ENCODE data around the gene NXPH4.

The NXPH4 gene

GRCh38 chr12:57175428-57176138 lies 41.0 kb upstream of the NXPH4 start:
- Histone ChIP-seq H3K27ac (ENCODE audit: low read depth in 2 of 2, low read length in 2 of 2) (no peak overlapping the region), H3K27me3 (ENCODE audit: control insufficient read depth in 2 of 2, insufficient read depth in 2 of 2, low read length in 2 of 2) (no peaks in the 10 kb centered on the region), H3K4me1 (ENCODE audit: control insufficient read depth in 2 of 2, insufficient read depth in 2 of 2, low read length in 2 of 2) (peaks cover 0 to 5% of the 10 kb centered on the region in 2 donors), H3K36me3 (ENCODE audit: control insufficient read depth in 2 of 2, insufficient read depth in 2 of 2, low read length in 2 of 2) (peaks cover 57 to 58% of the 10 kb centered on the region in 2 donors), H3K4me3 (ENCODE audit: low read length in 2 of 2) (no peak overlapping the region), H3K9me3 (ENCODE audit: control insufficient read depth in 2 of 2, low read length in 2 of 2) (no peaks in the 10 kb centered on the region), H3K9ac (ENCODE audit: low read depth in 1 of 2, low read length in 2 of 2) (no peak overlapping the region)

DNA sequence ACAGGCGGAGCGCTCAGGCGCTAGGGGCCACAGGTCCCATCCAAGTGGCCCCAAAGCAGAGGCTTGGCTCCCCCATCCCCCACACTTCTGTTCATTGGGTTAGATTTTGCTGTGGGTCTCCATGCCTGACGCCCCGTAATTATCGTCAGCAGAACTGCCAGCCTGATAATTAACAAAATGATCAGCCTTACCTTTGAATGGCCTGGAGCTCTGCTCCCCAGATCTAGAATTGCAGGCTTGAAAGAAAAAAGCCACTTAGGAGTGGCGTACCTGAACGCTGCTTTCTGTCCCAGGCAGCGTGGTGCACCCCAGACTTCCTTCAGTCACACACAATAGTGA lies 40.5 kb upstream of the NXPH4 start:
- H3K9ac ChIP-seq (ENCODE audit: low read depth in 1 of 2, low read length in 2 of 2) = no peak overlapping the region
- H3K9me3 ChIP-seq (ENCODE audit: control insufficient read depth in 2 of 2, low read length in 2 of 2) = no peaks in the 10 kb centered on the region
- H3K4me1 ChIP-seq (ENCODE audit: control insufficient read depth in 2 of 2, insufficient read depth in 2 of 2, low read length in 2 of 2) = peaks cover 0 to 5% of the 10 kb centered on the region in 2 donors
- H3K27ac ChIP-seq (ENCODE audit: low read depth in 2 of 2, low read length in 2 of 2) = no peak overlapping the region
- H3K4me3 ChIP-seq (ENCODE audit: low read length in 2 of 2) = no peak overlapping the region
- H3K27me3 ChIP-seq (ENCODE audit: control insufficient read depth in 2 of 2, insufficient read depth in 2 of 2, low read length in 2 of 2) = no peaks in the 10 kb centered on the region
- H3K36me3 ChIP-seq (ENCODE audit: control insufficient read depth in 2 of 2, insufficient read depth in 2 of 2, low read length in 2 of 2) = peaks cover 58 to 63% of the 10 kb centered on the region in 2 donors

DNA sequence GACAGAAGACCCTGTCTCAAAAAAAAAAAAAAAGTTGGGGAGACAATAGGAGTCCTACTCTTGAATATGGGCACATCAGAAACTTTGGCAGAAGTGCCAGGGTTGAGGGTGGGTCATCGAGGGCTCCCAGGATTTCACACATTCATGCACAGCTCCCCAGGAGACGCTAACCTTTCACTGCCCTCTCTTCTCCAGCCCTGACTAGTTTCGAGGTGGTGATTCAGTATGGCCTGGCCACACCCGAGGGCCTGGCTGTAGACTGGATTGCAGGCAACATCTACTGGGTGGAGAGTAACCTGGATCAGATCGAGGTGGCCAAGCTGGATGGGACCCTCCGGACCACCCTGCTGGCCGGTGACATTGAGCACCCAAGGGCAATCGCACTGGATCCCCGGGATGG lies 39.7 kb upstream of the NXPH4 start:
- Histone ChIP-seq H3K27ac (ENCODE audit: low read depth in 2 of 2, low read length in 2 of 2) (no peak overlapping the region), H3K27me3 (ENCODE audit: control insufficient read depth in 2 of 2, insufficient read depth in 2 of 2, low read length in 2 of 2) (no peaks in the 10 kb centered on the region), H3K4me1 (ENCODE audit: control insufficient read depth in 2 of 2, insufficient read depth in 2 of 2, low read length in 2 of 2) (peaks cover 0 to 5% of the 10 kb centered on the region in 2 donors), H3K36me3 (ENCODE audit: control insufficient read depth in 2 of 2, insufficient read depth in 2 of 2, low read length in 2 of 2) (peaks cover 64 to 69% of the 10 kb centered on the region in 2 donors), H3K4me3 (ENCODE audit: low read length in 2 of 2) (no peak overlapping the region), H3K9ac (ENCODE audit: low read depth in 1 of 2, low read length in 2 of 2) (no peak overlapping the region), H3K9me3 (ENCODE audit: control insufficient read depth in 2 of 2, low read length in 2 of 2) (no peaks in the 10 kb centered on the region)

GRCh38 chr12:57177354-57177753 lies 39.2 kb upstream of the NXPH4 start:
- Histone ChIP-seq H3K36me3 (ENCODE audit: control insufficient read depth in 2 of 2, insufficient read depth in 2 of 2, low read length in 2 of 2) (peaks cover 66 to 71% of the 10 kb centered on the region in 2 donors), H3K4me1 (ENCODE audit: control insufficient read depth in 2 of 2, insufficient read depth in 2 of 2, low read length in 2 of 2) (peaks cover 0 to 5% of the 10 kb centered on the region in 2 donors)

GRCh38 chr12:57178213-57178612 lies 38.4 kb upstream of the NXPH4 start:
- Histone ChIP-seq H3K4me3 (ENCODE audit: low read length in 2 of 2) (no peak overlapping the region), H3K4me1 (ENCODE audit: control insufficient read depth in 2 of 2, insufficient read depth in 2 of 2, low read length in 2 of 2) (peaks cover 0 to 5% of the 10 kb centered on the region in 2 donors), H3K36me3 (ENCODE audit: control insufficient read depth in 2 of 2, insufficient read depth in 2 of 2, low read length in 2 of 2) (peaks cover 63 to 65% of the 10 kb centered on the region in 2 donors), H3K9ac (ENCODE audit: low read depth in 1 of 2, low read length in 2 of 2) (no peak overlapping the region), H3K9me3 (ENCODE audit: control insufficient read depth in 2 of 2, low read length in 2 of 2) (no peaks in the 10 kb centered on the region), H3K27me3 (ENCODE audit: control insufficient read depth in 2 of 2, insufficient read depth in 2 of 2, low read length in 2 of 2) (no peaks in the 10 kb centered on the region), H3K27ac (ENCODE audit: low read depth in 2 of 2, low read length in 2 of 2) (no peak overlapping the region)

More at GRCh38 chr12:57177354-57177753, 39.2 kb upstream of the NXPH4 start:
- H3K9me3 ChIP-seq (ENCODE audit: control insufficient read depth in 2 of 2, low read length in 2 of 2) = no peaks in the 10 kb centered on the region
- no peak overlapping the region for H3K9ac ChIP-seq (ENCODE audit: low read depth in 1 of 2, low read length in 2 of 2)
- H3K27ac ChIP-seq (ENCODE audit: low read depth in 2 of 2, low read length in 2 of 2) = no peak overlapping the region
- H3K4me3 ChIP-seq (ENCODE audit: low read length in 2 of 2) = no peak overlapping the region
- no peaks in the 10 kb centered on the region for H3K27me3 ChIP-seq (ENCODE audit: control insufficient read depth in 2 of 2, insufficient read depth in 2 of 2, low read length in 2 of 2)

GRCh38 chr12:57179331-57180086 lies 37.1 kb upstream of the NXPH4 start:
- no peaks in the 10 kb centered on the region for H3K9me3 ChIP-seq (ENCODE audit: control insufficient read depth in 2 of 2, low read length in 2 of 2)
- no peak overlapping the region for H3K27ac ChIP-seq (ENCODE audit: low read depth in 2 of 2, low read length in 2 of 2)
- H3K36me3 ChIP-seq (ENCODE audit: control insufficient read depth in 2 of 2, insufficient read depth in 2 of 2, low read length in 2 of 2) = peaks cover 62 to 67% of the 10 kb centered on the region in 2 donors
- no peaks in the 10 kb centered on the region for H3K27me3 ChIP-seq (ENCODE audit: control insufficient read depth in 2 of 2, insufficient read depth in 2 of 2, low read length in 2 of 2)
- peaks cover 0 to 5% of the 10 kb centered on the region in 2 donors for H3K4me1 ChIP-seq (ENCODE audit: control insufficient read depth in 2 of 2, insufficient read depth in 2 of 2, low read length in 2 of 2)
- H3K4me3 ChIP-seq (ENCODE audit: low read length in 2 of 2) = no peak overlapping the region
- no peak overlapping the region for H3K9ac ChIP-seq (ENCODE audit: low read depth in 1 of 2, low read length in 2 of 2)

- H3K9ac ChIP-seq (ENCODE audit: low read depth in 1 of 2, low read length in 2 of 2) = no peak overlapping the region
- H3K27me3 ChIP-seq (ENCODE audit: control insufficient read depth in 2 of 2, insufficient read depth in 2 of 2, low read length in 2 of 2) = no peaks in the 10 kb centered on the region
- H3K9me3 ChIP-seq (ENCODE audit: control insufficient read depth in 2 of 2, low read length in 2 of 2) = no peaks in the 10 kb centered on the region
- no peak overlapping the region for H3K4me3 ChIP-seq (ENCODE audit: low read length in 2 of 2)
- H3K4me1 ChIP-seq (ENCODE audit: control insufficient read depth in 2 of 2, insufficient read depth in 2 of 2, low read length in 2 of 2) = no peaks in the 10 kb centered on the region
- H3K27ac ChIP-seq (ENCODE audit: low read depth in 2 of 2, low read length in 2 of 2) = no peak overlapping the region
- peaks cover 72 to 75% of the 10 kb centered on the region in 2 donors for H3K36me3 ChIP-seq (ENCODE audit: control insufficient read depth in 2 of 2, insufficient read depth in 2 of 2, low read length in 2 of 2)
Observed at GRCh38 chr12:57180321-57180989, 36.1 kb upstream of the NXPH4 start.

DNA sequence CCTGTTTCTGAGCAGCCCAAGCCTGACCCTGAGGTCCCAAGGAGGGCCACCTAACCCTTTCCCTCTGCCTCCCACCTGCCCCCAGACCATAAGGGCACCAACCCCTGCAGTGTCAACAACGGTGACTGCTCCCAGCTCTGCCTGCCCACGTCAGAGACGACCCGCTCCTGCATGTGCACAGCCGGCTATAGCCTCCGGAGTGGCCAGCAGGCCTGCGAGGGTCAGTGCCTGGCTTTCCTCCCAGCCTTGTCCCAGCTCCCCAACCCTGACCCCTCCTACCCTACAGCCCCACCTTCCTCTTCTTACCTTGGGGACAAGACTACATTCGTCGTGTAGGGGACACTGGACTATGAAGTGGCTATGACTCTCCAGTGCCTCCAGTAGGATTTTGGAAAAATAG lies 35.5 kb upstream of the NXPH4 start:
- no peaks in the 10 kb centered on the region for H3K9me3 ChIP-seq (ENCODE audit: control insufficient read depth in 2 of 2, low read length in 2 of 2)
- H3K4me3 ChIP-seq (ENCODE audit: low read length in 2 of 2) = no peak overlapping the region
- H3K27me3 ChIP-seq (ENCODE audit: control insufficient read depth in 2 of 2, insufficient read depth in 2 of 2, low read length in 2 of 2) = no peaks in the 10 kb centered on the region
- H3K9ac ChIP-seq (ENCODE audit: low read depth in 1 of 2, low read length in 2 of 2) = no peak overlapping the region
- no peak overlapping the region for H3K27ac ChIP-seq (ENCODE audit: low read depth in 2 of 2, low read length in 2 of 2)
- peaks cover 78 to 79% of the 10 kb centered on the region in 2 donors for H3K36me3 ChIP-seq (ENCODE audit: control insufficient read depth in 2 of 2, insufficient read depth in 2 of 2, low read length in 2 of 2)
- no peaks in the 10 kb centered on the region for H3K4me1 ChIP-seq (ENCODE audit: control insufficient read depth in 2 of 2, insufficient read depth in 2 of 2, low read length in 2 of 2)

GRCh38 chr12:57181561-57182155 lies 34.9 kb upstream of the NXPH4 start:
- Histone ChIP-seq H3K4me3 (ENCODE audit: low read length in 2 of 2) (no peak overlapping the region), H3K27ac (ENCODE audit: low read depth in 2 of 2, low read length in 2 of 2) (no peak overlapping the region), H3K9ac (ENCODE audit: low read depth in 1 of 2, low read length in 2 of 2) (no peak overlapping the region), H3K36me3 (ENCODE audit: control insufficient read depth in 2 of 2, insufficient read depth in 2 of 2, low read length in 2 of 2) (peaks cover 75 to 79% of the 10 kb centered on the region in 2 donors), H3K9me3 (ENCODE audit: control insufficient read depth in 2 of 2, low read length in 2 of 2) (no peaks in the 10 kb centered on the region), H3K27me3 (ENCODE audit: control insufficient read depth in 2 of 2, insufficient read depth in 2 of 2, low read length in 2 of 2) (no peaks in the 10 kb centered on the region), H3K4me1 (ENCODE audit: control insufficient read depth in 2 of 2, insufficient read depth in 2 of 2, low read length in 2 of 2) (no peaks in the 10 kb centered on the region)
